ENCODE data around the gene AP3S1.

AP3S1 gene

GRCh38 chr5:115842089-115842935 lies 577 bp downstream of the AP3S1 start:
- H3K27ac Mint-ChIP-seq: peak overlapping the region; percentile 81
- peaks cover 41% of the 10 kb centered on the region for H3K4me1 Mint-ChIP-seq (ENCODE audit: low read depth)
- H3K36me3 Mint-ChIP-seq (ENCODE audit: low read depth): peaks cover 18% of the 10 kb centered on the region
- no peaks in the 10 kb centered on the region for H3K27me3 Mint-ChIP-seq (ENCODE audit: low read depth)
- H3K4me3 Mint-ChIP-seq: peak overlapping the region; percentile 92
- no peaks in the 10 kb centered on the region for H3K9me3 Mint-ChIP-seq

GRCh38 chr5:115842952-115843351 lies 1.2 kb downstream of the AP3S1 start:
- Mint-ChIP-seq H3K4me1 (ENCODE audit: low read depth) (peaks cover 38% of the 10 kb centered on the region), H3K36me3 (ENCODE audit: low read depth) (peaks cover 13% of the 10 kb centered on the region), H3K9me3 (no peaks in the 10 kb centered on the region), H3K27ac (no peak overlapping the region), H3K4me3 (peak overlapping the region; percentile 92), H3K27me3 (ENCODE audit: low read depth) (no peaks in the 10 kb centered on the region)

GRCh38 chr5:115843444-115844130 lies 1.9 kb downstream of the AP3S1 start:
- peaks cover 13% of the 10 kb centered on the region for H3K36me3 Mint-ChIP-seq (ENCODE audit: low read depth)
- no peaks in the 10 kb centered on the region for H3K27me3 Mint-ChIP-seq (ENCODE audit: low read depth)
- peaks cover 34% of the 10 kb centered on the region for H3K4me1 Mint-ChIP-seq (ENCODE audit: low read depth)
- H3K27ac Mint-ChIP-seq: no peak overlapping the region
- no peaks in the 10 kb centered on the region for H3K9me3 Mint-ChIP-seq
- no peak overlapping the region for H3K4me3 Mint-ChIP-seq

- no peaks in the 10 kb centered on the region for H3K27me3 Mint-ChIP-seq (ENCODE audit: low read depth)
- H3K4me3 Mint-ChIP-seq: no peak overlapping the region
- H3K36me3 Mint-ChIP-seq (ENCODE audit: low read depth): peaks cover 7% of the 10 kb centered on the region
- peaks cover 26% of the 10 kb centered on the region for H3K4me1 Mint-ChIP-seq (ENCODE audit: low read depth)
- H3K9me3 Mint-ChIP-seq: no peaks in the 10 kb centered on the region
- no peak overlapping the region for H3K27ac Mint-ChIP-seq
These were observed 2.6 kb downstream of the AP3S1 start for GRCh38 chr5:115844321-115844817.

GRCh38 chr5:115847290-115847689 lies 5.6 kb downstream of the AP3S1 start:
- H3K4me3 Mint-ChIP-seq: no peak overlapping the region
- H3K4me1 Mint-ChIP-seq (ENCODE audit: low read depth): peaks cover 14% of the 10 kb centered on the region
- H3K9me3 Mint-ChIP-seq: no peaks in the 10 kb centered on the region
- H3K27me3 Mint-ChIP-seq (ENCODE audit: low read depth): no peaks in the 10 kb centered on the region
- H3K27ac Mint-ChIP-seq: no peak overlapping the region
- H3K36me3 Mint-ChIP-seq (ENCODE audit: low read depth): no peaks in the 10 kb centered on the region

- H3K4me3 Mint-ChIP-seq: no peak overlapping the region
- H3K9me3 Mint-ChIP-seq: peaks cover 4% of the 10 kb centered on the region
- H3K36me3 Mint-ChIP-seq (ENCODE audit: low read depth): peaks cover 7% of the 10 kb centered on the region
- no peak overlapping the region for H3K27ac Mint-ChIP-seq
- H3K4me1 Mint-ChIP-seq (ENCODE audit: low read depth): peaks cover 2% of the 10 kb centered on the region
- H3K27me3 Mint-ChIP-seq (ENCODE audit: low read depth): no peaks in the 10 kb centered on the region
These were observed 7.6 kb downstream of the AP3S1 start for GRCh38 chr5:115849258-115849798.

- Mint-ChIP-seq H3K9me3 (peaks cover 4% of the 10 kb centered on the region), H3K36me3 (ENCODE audit: low read depth) (peaks cover 7% of the 10 kb centered on the region), H3K4me3 (no peak overlapping the region), H3K27me3 (ENCODE audit: low read depth) (no peaks in the 10 kb centered on the region), H3K4me1 (ENCODE audit: low read depth) (no peaks in the 10 kb centered on the region), H3K27ac (no peak overlapping the region)
These were observed 9.1 kb downstream of the AP3S1 start for GRCh38 chr5:115850744-115851416.

- Mint-ChIP-seq H3K4me1 (ENCODE audit: low read depth) (peaks cover 5% of the 10 kb centered on the region), H3K36me3 (ENCODE audit: low read depth) (peaks cover 7% of the 10 kb centered on the region), H3K4me3 (no peak overlapping the region), H3K27ac (no peak overlapping the region), H3K27me3 (ENCODE audit: low read depth) (no peaks in the 10 kb centered on the region), H3K9me3 (peaks cover 4% of the 10 kb centered on the region)
These were observed 12.4 kb downstream of the AP3S1 start for GRCh38 chr5:115854139-115854538.

- no peak overlapping the region for H3K4me3 Mint-ChIP-seq
These were observed 14.2 kb downstream of the AP3S1 start for GRCh38 chr5:115855959-115856358.

GRCh38 chr5:115857057-115857479 lies 15.3 kb downstream of the AP3S1 start:
- H3K36me3 Mint-ChIP-seq (ENCODE audit: low read depth): peaks cover 9% of the 10 kb centered on the region
- H3K4me3 Mint-ChIP-seq: no peak overlapping the region
- H3K4me1 Mint-ChIP-seq (ENCODE audit: low read depth): peaks cover 5% of the 10 kb centered on the region
- no peak overlapping the region for H3K27ac Mint-ChIP-seq
- no peaks in the 10 kb centered on the region for H3K27me3 Mint-ChIP-seq (ENCODE audit: low read depth)
- H3K9me3 Mint-ChIP-seq: peaks cover 4% of the 10 kb centered on the region

More at GRCh38 chr5:115855959-115856358, 14.2 kb downstream of the AP3S1 start:
- H3K9me3 Mint-ChIP-seq: peaks cover 4% of the 10 kb centered on the region
- H3K4me1 Mint-ChIP-seq (ENCODE audit: low read depth): peaks cover 5% of the 10 kb centered on the region
- no peak overlapping the region for H3K27ac Mint-ChIP-seq
- H3K36me3 Mint-ChIP-seq (ENCODE audit: low read depth): peaks cover 7% of the 10 kb centered on the region
- no peaks in the 10 kb centered on the region for H3K27me3 Mint-ChIP-seq (ENCODE audit: low read depth)

- Mint-ChIP-seq H3K27me3 (ENCODE audit: low read depth) (no peaks in the 10 kb centered on the region), H3K36me3 (ENCODE audit: low read depth) (peaks cover 9% of the 10 kb centered on the region), H3K4me3 (no peak overlapping the region), H3K9me3 (peaks cover 4% of the 10 kb centered on the region), H3K4me1 (ENCODE audit: low read depth) (peaks cover 5% of the 10 kb centered on the region), H3K27ac (no peak overlapping the region)
These were observed 16.1 kb downstream of the AP3S1 start for GRCh38 chr5:115857626-115858349.

- Mint-ChIP-seq H3K27ac (no peak overlapping the region), H3K9me3 (peaks cover under 1% of the 10 kb centered on the region), H3K36me3 (ENCODE audit: low read depth) (peaks cover 6% of the 10 kb centered on the region), H3K27me3 (ENCODE audit: low read depth) (no peaks in the 10 kb centered on the region), H3K4me3 (no peak overlapping the region), H3K4me1 (ENCODE audit: low read depth) (peaks cover 5% of the 10 kb centered on the region)
These were observed 16.7 kb downstream of the AP3S1 start for GRCh38 chr5:115858396-115858795.

GRCh38 chr5:115859378-115859777 lies 17.6 kb downstream of the AP3S1 start:
- Mint-ChIP-seq H3K4me3 (no peak overlapping the region), H3K27ac (no peak overlapping the region), H3K4me1 (ENCODE audit: low read depth) (peaks cover 5% of the 10 kb centered on the region), H3K9me3 (no peaks in the 10 kb centered on the region), H3K27me3 (ENCODE audit: low read depth) (no peaks in the 10 kb centered on the region), H3K36me3 (ENCODE audit: low read depth) (peaks cover 2% of the 10 kb centered on the region)
